Measurements from ENCODE around the gene GNAI2.
"Not testable (repeated sequence)": the region's sequence is repeated elsewhere in the genome, so short reads cannot be mapped to it uniquely, and the experiment has no call there.

The GNAI2 gene

DNA sequence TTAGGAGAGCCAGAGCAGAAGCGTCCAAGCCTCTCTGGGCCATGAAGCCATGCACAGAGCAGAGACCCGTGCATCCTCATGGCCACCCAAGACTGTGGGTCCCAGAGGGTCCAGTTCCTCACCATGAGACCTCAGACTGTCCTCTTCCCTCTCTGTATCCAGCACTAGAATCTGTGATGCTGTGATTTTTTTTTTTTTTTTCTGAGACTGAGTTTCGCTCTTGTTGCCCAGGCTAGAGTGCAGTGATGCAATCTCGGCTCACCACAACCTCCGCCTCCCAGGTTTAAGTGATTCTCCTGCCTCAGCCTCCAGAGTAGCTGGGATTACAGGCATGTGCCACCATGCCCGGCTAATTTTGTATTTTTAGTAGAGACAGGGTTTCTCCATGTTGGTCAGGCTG, 8.8 kb downstream of the GNAI2 start:
- not testable (repeated sequence) for DNase-seq

DNA sequence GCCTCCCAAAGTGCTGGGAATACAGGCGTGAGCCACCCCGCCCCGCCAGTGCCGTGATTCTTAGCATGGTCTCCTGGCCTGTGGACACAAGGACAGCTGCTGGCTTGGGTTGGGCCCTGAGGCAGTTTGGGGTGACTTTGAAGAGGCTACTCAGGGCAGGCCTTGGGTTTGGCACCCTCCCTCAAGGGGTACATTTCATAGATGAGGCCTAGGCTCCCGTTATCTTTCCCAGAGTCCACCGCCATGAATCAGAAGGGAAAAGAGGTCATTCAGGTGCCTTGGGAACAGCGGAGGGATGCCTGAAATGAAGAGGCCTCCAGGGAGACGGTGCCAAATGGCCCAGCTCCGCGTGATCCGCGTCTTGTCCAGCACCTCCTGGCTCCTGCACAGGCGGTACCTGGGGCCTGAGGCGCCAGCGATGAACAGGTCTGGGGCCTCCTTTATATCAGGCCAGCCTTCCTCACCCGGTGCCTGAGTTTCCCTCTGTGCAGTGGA, 9.3 kb downstream of the GNAI2 start:
- no peak for DNase-seq

DNA sequence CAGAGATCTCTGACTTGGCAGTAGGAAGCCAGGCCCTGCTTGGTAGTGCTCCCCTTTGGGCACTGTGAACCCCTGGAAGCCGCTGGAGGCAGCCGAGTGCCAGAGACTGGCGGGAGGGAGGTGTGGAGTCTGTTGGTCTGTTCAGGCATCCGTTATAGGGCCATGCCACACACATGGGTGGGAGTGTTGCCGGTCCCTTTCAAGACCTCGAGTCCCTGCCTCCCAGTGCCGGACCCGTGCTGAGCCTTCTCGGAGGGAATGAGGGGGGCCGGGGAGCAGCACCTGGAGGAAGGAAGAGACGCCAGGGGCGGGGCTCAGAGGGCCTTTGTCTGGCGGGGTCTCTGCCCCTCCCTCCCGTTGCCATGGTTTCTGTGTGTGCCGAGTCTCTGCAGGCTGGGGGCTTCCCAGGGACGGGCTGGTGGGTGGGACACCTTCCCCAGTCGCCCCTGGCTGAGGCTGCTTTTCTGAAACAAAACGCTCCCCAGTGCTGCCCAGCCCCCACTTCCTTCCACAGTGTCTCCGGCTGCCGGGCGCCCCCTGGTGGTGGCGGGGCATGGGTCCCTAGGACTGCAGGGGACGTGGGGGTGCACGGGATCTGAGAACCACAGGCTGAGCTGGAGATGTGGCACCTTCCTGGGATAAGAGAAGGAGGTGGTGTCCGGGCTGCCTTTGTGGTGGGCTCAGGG, 10.0 kb downstream of the GNAI2 start:
- DNase-seq, result peak in 56 of 58 donors; percentile 23 to 94 (median 75)

DNA sequence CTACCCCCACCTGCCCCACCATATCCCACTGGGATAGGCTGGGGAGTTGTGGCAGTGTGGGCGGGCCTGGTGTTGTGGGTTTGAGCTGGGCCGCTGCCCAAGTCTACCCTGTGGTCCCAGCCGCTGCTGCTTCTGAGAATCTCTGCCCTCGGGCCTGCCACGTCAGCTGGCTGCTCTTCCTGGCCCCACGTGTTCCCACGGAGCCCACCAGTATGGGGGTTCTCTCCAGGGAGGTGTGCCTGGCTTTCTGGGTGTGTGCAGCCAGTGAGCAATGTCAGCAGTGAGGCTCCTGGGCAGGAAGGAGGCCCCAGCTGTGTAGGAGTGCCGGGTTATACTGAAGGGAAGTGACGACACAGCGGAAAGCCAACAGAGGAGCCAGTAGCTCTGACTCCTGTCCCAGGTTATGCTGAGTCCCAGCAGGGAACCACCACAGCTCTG, 10.5 kb downstream of the GNAI2 start:
- DNase-seq, result peak in 1 of 58 donors; percentile 43

DNA sequence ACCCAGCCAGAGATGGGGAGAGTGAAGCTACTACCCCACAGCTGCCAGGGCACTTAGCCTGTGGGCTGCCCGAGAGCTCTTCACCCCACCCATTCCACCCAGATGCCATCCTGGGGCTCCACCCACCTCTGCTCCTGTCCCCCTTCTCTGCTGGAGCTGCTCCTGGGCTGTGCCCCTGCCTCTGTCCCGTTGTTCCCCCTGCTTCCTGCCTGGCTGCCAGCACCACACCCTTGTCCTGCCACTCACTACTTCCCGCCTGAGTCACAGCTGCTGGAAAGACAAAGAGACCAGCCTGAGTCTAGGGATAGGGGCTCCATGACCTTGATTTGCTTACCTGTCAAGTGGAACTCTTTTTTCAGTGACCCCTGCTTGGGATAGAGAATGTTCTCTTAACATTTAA, 12.4 kb downstream of the GNAI2 start:
- no peak for DNase-seq

DNA sequence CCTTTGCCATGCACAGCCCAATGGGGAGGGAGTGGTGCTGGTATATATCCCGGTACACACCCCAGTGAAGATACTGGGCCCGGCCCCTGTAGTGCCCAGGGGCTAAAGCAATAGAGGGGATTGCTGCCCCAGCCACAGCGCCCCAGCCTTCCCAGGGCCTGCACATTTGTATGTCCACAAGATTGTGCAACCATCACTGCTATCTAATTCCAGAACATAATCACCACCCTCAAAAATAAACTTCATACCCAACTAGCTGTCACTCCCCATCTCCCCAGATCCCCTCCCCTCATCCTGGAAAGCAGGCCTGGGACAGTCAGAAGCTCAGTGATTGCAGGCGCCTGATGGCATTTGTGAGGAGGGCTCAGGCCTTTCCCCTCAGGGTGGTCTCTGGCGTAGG, 13.5 kb downstream of the GNAI2 start:
- DNase-seq, result no peak

DNA sequence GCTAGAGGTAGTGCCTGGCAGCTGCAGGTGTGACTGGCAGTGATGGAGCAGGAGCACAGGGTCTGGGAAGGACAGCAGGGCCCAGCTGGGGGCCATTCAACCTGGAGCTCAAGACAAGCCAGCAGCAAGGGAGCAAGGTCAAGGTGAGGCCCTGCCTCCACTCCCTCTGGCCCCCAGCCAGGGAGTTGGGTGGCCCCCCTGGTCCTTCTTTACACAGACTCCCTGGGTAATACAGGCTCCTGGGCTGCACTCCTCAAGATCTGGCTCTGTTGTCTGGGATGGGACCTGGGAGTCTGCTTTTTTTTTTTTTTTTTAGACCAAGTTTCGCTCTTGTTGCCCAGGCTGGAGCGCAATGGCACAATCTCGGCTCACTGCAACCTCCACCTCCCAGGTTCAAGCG, 14.5 kb downstream of the GNAI2 start:
- no peak for DNase-seq

DNA sequence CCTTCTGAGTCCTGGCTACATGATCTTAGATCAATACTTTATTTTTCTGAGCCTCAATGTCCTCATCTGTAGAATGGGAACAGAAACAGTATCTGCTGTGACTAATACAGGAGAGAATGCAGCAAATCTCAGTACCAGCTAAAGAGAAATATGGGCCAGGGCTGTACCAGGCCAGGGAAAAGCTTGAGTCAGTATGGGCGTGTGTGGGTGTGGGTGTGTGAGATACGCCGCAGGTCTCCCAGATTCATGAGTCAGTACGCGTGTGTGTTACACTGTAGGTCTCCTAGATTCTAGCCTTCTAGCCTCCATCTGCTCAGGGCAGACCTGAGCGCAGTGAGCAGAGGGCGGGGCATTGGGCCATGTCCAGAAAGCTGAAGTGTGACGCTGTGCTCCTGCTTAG, 15.2 kb downstream of the GNAI2 start:
- peak in 4 of 58 donors; percentile 12 to 26 (median 22) for DNase-seq

DNA sequence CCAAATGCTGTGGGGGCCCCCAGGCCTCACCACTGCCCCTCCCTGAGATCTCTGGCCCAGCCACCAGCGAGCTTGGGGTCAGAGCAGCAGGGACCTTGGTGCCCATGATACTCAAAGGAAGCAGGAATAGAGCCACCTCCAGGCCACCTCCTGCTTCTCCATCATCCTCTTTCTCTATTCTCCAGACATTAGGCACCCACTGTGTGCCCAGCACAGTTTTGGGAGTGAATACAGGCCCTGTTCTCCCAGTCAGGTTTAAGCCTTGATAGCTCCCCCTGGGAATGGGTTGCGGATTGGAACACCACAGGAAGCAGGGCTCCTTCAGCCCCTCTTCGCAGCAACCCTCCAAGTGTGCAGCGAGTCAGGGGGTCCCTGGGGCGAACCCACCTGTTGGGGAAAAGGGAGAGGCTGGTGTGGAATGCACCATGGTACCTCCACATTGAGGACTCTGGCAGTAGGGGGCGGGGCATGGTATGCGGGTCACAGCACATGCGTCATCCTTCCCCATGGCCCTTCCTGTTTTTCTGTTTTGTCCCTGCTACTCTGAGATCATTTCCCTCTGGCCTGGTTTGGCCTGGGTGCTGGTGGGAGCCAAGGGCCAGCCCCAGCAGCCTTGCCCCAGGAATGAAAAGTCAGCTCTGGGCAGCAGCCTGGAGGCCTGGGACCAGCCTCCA, 18.7 kb downstream of the GNAI2 start:
- peak in 4 of 58 donors; percentile 15 to 53 (median 30) for DNase-seq

DNA sequence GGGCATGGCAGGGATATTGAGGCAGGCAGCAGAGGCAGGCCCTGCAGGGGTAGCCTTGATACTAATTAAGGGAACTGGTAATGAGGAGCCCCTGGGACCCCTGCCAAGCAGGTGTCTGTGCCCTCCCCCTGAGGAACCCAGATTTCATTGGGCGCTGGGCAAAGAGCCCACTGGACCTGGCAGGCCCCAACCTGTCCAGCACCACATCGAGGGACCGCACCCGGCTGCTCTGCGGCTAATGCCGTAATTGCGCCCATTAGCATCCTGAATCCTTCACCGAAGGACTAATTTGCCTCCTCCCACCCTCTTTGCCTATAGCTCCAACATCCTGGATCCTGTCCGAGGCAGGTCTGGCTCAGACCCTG, 19.2 kb downstream of the GNAI2 start:
- no peak for DNase-seq

DNA sequence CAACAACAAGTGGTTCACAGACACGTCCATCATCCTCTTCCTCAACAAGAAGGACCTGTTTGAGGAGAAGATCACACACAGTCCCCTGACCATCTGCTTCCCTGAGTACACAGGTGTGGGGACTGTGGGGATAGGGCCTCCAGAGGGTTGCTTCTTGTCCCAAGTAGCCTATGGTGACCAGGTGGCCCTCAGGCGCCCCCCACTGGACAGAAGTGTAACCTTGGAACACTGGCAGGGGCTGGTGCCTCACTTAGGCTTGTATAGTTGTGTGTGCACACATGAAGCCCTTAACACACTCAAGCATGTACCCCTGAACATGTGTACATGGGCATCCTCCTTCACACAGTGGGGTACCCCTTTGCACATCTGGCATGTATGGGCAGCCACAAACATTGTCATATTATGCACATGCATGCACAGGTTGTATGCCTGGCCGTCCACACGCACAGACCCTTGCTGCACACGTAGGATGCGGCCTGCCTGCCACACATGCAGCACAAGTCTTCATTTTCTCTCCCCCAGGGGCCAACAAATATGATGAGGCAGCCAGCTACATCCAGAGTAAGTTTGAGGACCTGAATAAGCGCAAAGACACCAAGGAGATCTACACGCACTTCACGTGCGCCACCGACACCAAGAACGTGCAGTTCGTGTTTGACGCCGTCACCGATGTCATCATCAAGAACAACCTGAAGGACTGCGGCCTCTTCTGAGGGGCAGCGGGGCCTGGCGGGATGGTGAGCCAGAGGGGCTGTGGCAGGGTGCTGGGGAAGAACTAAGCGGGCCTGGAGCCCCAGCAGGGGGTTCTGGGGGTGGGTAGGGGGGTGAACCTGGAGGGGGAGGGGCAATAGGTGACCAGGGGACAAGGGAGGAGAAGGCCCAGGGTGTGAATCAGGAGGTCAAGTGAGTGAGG, 21.2 kb downstream of the GNAI2 start:
- DNase-seq, result peak in 6 of 58 donors; percentile 11 to 38 (median 28)

DNA sequence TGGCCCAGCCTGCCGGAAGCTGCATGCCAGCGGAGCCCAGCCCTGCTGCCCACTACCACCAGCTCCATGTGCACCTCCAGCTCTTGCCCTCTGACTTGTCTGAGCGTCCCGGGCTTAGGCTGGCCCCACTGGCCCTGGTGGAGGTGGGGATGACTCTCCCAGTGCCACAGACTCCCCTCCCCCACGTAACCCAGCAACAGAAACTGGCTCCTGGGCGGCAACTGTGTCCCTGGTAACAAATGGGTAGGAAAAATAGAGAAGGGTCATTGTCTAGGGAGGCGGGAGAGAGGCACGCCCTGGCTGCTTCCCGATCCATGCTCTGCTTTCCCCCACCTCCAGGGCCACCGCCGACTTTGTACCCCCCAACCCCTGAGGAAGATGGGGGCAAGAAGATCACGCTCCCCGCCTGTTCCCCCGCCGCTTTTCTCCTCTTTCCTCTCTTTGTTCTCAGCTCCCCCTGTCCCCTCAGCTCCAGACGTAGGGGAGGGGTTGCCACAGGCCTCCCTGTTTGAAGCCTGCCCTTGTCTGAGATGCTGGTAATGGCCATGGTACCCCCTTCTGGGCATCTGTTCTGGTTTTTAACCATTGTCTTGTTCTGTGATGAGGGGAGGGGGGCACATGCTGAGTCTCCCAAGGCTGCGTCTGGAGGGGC, 22.2 kb downstream of the GNAI2 start:
- peak in 6 of 58 donors; percentile 22 to 41 (median 38) for DNase-seq

DNA sequence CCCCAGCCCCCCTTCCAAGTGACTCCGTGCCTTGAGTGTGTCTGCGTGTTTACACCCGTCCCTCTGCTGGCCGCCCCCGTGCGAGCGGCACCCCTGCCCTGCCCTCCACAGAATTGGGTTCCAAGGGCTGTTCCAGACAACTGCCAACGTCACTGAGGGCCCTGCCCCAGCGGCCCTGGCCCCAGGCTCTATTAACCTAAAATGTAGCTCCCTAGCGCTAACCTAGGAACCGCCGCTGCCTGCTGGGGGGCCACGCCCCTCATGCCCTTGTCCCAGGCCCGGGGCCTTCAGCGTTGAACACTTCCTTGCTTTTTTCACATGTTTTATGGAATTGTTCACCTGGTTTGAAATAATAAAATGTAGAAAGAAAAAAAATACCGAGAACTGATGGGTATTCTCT, 23.0 kb downstream of the GNAI2 start:
- DNase-seq, result peak in 1 of 58 donors; percentile 34

DNA sequence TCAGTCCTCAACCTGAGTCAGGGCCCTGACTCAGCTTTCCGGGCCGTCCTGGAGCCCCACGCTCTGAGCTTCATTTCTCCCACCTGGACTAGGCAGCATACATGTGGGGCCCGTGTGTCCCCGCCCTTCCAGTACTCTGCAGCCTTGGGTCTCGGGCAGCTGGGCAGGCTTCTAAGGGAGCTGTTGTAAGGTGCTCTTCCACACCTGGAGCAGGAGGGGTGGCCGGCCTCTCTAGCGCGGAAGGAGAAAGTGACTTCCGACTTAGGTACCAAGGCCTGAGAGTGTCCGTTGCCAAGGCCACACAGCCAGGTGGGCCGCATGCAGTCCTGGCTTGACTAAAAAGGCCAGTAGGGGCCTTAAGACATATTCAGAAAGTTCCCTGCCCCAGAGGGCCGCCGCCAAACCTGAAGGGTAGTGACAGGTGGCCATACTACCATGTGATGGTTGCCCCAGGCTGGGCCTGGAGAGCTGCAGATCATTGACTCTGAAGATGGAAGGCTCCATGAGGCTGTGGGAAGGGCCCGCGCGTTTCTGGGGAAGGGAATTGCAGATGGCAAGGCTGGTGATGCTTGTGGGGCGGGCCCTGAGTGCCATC, 23.5 kb downstream of the GNAI2 start:
- DNase-seq, result no peak

DNA sequence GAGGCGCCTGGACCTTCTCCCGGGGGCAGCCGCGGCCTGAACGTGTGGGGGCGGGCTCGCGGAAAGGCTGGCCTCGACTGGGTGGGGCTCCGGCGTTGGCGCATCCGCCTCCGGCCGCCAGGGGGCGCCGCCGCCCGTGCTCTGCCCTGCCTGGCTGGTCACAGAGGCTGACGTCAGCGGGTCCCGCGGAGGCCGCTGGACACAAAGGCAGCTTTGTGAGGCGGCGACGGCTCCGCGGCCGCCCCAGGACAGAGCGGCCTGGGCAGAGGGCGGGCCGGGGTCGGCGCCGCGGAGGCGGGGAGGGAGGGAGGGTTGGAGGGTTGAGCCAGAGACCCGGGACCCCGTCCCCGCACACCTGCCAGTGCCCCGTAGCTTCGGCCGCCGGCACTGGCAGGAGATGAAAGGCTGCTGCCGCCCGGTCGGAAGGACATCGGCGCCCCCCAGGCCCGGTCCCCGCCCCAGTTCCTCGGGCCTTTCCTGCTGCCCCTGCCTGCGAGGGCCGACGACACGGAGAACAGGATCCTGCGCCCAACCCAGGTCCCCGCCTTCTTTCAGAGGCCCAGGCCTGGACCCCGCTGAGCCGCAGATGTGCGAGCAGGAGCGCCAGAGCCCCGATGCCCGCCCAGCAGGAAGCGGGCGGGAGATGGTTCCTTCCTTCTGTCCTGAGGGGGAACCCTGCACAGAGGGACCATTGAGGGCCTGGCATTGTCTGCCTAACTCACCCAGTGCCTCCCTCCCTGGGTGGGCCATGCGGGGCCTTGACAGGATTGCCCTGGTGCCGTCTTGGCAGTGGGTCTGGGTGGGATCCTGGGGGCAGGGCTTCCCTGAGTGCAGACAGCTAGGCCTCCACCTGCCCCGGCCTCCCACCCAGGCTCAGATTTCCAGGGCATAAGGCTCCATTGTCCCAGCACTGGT, 24.3 kb downstream of the GNAI2 start:
- peak; percentile 62 to 97 (median 92) for DNase-seq

DNA sequence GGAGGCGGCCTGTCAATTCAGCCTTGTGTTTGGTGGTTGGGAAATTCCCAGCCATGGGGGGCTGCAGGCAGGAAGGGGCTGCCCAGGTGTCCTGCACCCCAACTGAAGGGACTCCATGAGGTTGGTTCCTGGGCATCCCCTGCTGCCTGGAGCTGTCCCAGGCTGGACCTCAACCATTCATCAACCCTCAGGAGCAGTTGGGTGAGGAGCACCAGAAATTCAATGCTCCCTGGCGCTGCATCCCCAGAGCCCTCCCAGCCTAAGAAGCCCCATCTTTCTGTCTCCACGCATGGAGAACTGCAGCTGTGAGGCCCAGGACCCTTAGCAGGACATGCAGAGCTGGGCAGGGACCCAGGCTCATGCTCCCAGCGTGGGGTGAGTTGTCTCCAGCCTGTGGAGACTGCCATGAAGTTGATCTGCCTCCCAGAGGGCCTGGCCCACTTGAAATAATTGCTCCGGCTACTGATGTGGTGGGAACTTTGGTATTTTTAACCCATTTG, 25.0 kb downstream of the GNAI2 start:
- peak in 8 of 58 donors; percentile 36 to 78 (median 60) for DNase-seq

DNA sequence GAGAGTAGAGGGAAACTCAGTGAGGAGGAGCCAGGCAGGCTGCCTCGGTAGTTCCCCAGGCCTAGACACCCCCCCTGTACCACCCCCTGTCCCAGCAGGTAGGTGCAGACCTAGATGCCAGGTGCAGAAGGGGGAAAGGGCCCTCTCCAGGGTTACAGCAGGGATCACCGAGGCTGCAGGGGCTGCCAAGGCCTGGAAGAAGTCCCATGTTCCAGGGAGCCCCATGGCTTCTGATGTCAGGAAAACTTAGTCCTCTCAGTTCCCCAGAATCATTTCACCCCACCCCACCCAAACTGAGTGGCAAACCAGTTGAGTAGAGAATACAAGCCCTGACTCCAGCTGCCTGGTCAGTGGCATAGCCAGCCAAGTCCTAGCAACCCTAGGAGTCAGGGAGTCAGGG, 25.5 kb downstream of the GNAI2 start:
- DNase-seq, result peak in 2 of 58 donors; percentile 32 to 57

DNA sequence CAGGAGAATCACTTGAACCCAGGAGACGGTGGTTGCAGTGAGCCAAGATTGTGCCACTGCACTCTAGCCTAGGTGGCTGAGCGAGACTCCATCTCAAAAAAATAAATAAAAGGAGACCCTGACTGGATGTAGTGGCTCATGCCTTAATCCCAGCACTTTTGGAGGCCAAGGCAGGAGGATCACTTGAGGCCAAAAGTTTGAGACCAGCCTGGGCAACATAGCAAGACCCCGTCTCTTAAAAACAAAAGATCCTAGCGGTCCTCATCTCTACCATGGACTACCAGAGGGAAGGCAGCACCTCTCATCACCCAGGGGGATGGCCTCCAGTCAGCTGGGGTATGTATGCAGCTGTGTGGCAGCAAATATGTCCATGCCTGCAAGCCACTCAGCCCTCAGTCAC, 26.2 kb downstream of the GNAI2 start:
- not testable (repeated sequence) for DNase-seq

DNA sequence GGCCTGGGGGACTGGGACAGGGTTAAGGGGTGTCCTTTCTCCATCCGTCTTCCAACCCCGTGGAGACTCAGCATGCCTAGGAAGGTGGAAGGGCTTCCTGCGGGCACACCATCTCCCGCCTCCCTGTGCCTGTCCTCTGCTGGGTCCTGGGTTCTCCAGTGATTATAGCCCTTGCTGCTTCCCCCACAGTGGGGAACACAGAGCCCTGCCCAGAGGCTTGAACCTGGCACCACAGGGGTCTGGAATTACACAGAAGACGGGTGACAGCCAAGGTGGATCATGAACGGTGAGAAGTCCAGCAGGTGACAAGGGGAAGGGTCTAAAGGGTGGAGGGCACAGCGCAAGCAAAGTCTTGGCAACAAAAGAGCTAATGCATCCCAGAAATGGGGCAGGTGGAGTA, 26.8 kb downstream of the GNAI2 start:
- no peak for DNase-seq
